ENCODE results near the gene SEMA5B. TPM values are rescaled to one million over a fixed set of nuclear protein-coding genes. Genes with fewer than 3 reads are reported as not detected.

The SEMA5B gene
- total RNA-seq, 4 donors from 2014 or later: 0.16 to 1.2 (median 0.70) TPM

- ATAC-seq (ENCODE audit: low FRiP score) (no peak), DNase-seq (ENCODE audit: low spot score) (no peak)
- no peak for TF ChIP-seq CTCF (IDR thresholded peaks at IDR 0.05)
Observed at GRCh38 chr3:122977746-122978466, 49.7 kb downstream of the SEMA5B start.

- DNase-seq (ENCODE audit: low spot score) (no peak), ATAC-seq (ENCODE audit: low FRiP score) (no peak)
- TF ChIP-seq CTCF (IDR thresholded peaks at IDR 0.05): no peak
Observed at GRCh38 chr3:122975924-122976293, 51.7 kb downstream of the SEMA5B start.

- DNase-seq (ENCODE audit: low spot score) (no peak), ATAC-seq (ENCODE audit: low FRiP score) (peak; percentile 64)
- TF ChIP-seq CTCF (IDR thresholded peaks at IDR 0.05): no peak
Observed at GRCh38 chr3:122975163-122975923, 52.2 kb downstream of the SEMA5B start.

GRCh38 chr3:122974764-122975162 is 52.8 kb downstream of the SEMA5B start:
- ATAC-seq (ENCODE audit: low FRiP score): peak; percentile 73
- no peak for DNase-seq (ENCODE audit: low spot score)
- no peak for TF ChIP-seq CTCF (IDR thresholded peaks at IDR 0.05)

GRCh38 chr3:122973893-122974615 is 53.5 kb downstream of the SEMA5B start:
- ATAC-seq (ENCODE audit: low FRiP score) (no peak), DNase-seq (ENCODE audit: low spot score) (no peak)
- TF ChIP-seq CTCF (IDR thresholded peaks at IDR 0.05): no peak

GRCh38 chr3:122972141-122972540 is 55.4 kb downstream of the SEMA5B start:
- no peak for DNase-seq (ENCODE audit: low spot score)
- no peak for ATAC-seq (ENCODE audit: low FRiP score)
- no peak for TF ChIP-seq CTCF (IDR thresholded peaks at IDR 0.05)

Data from omental fat pad (tissue), 4 donors.